ENCODE measurements around the gene CPXM2. TPM values are rescaled to one million over a fixed set of nuclear protein-coding genes. Genes with fewer than 3 reads are reported as not detected.

CPXM2 gene
- total RNA-seq, 1 donor from 2014 or later: 9.7 TPM

DNA sequence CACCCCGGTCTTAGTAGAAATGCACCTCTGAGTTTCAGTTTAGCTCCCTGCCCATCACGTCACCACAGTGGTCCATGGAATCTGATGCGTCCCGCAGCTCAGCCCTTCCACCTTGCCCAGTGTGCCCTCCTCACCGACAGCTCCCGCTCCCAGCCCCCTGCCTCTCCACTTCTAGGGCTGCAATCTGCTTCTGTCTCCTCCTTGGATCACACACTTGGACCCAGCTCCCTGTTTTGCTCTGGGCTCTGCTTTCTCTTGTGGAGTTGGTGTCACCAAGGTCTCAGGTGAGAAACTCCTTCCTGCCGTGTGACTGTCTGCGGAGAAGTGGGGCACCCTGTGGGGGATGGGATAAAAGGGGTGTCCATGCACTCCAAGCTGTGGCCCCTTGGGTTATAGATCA lies 187.5 kb downstream of the CPXM2 start:
- Histone ChIP-seq H3K27ac (no peak overlapping the region), H3K9me3 (no peaks in the 10 kb centered on the region), H3K27me3 (no peaks in the 10 kb centered on the region), H3K4me1 (no peaks in the 10 kb centered on the region), H3K36me3 (no peaks in the 10 kb centered on the region), H3K4me3 (no peak overlapping the region)
- no peak for DNase-seq
- ATAC-seq: no peak
- intact Hi-C loops (cut with DNase I): no loop called here
- TF ChIP-seq, protein P1, sequence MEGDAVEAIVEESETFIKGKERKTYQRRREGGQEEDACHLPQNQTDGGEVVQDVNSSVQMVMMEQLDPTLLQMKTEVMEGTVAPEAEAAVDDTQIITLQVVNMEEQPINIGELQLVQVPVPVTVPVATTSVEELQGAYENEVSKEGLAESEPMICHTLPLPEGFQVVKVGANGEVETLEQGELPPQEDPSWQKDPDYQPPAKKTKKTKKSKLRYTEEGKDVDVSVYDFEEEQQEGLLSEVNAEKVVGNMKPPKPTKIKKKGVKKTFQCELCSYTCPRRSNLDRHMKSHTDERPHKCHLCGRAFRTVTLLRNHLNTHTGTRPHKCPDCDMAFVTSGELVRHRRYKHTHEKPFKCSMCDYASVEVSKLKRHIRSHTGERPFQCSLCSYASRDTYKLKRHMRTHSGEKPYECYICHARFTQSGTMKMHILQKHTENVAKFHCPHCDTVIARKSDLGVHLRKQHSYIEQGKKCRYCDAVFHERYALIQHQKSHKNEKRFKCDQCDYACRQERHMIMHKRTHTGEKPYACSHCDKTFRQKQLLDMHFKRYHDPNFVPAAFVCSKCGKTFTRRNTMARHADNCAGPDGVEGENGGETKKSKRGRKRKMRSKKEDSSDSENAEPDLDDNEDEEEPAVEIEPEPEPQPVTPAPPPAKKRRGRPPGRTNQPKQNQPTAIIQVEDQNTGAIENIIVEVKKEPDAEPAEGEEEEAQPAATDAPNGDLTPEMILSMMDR (IDR thresholded peaks at IDR 0.05): no peak

DNA sequence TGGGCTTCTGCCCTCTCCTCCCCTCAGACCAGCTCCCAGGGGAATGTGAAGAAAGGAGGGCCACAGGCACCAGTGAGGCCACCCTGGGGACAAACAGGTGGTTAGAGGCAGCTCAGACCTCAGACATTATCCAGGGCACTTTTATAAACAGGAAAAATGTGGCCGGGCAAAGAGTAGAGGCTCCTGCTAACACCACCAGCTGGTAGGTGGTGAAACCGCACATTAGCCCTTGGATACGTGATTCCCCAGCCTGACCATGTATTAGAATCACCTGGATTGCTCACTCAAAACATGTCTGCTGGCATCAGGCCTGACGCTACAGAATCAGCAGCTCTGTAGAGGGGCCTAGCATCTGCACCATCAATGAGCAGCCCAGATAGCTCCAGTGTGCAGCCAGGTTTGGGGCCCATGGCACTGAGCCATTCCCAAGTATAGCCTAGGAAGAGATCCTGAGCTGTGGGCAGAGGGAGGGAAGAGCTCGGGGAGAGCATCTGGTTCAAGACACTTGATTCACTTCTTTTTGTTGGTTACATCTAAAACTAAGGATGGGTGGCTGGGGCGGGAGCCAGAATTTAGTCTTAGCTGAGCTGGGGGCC lies 188.3 kb downstream of the CPXM2 start:
- Histone ChIP-seq H3K27ac (no peak overlapping the region), H3K36me3 (no peaks in the 10 kb centered on the region), H3K4me3 (no peak overlapping the region), H3K9me3 (no peaks in the 10 kb centered on the region), H3K4me1 (no peaks in the 10 kb centered on the region), H3K27me3 (no peaks in the 10 kb centered on the region)
- intact Hi-C loops (cut with DNase I): no loop called here
- no peak for DNase-seq
- TF ChIP-seq, protein P1 (IDR thresholded peaks at IDR 0.05): no peak
- no peak for ATAC-seq

Other genes with a start within 250 kb of the CPXM2 start
- not detected for gene GPR26, start 225.5 kb downstream of the CPXM2 start, total RNA-seq
- 49.2 TPM for gene CHST15, start 201.8 kb upstream of the CPXM2 start, total RNA-seq

Data from upper lobe of right lung (tissue), 1 donor.